ENCODE measurements around the gene RAD51B.

RAD51B gene

GRCh38 chr14:68587931-68588330 lies 768.4 kb downstream of the RAD51B start:
- no peak overlapping the region for H3K4me3 ChIP-seq (ENCODE audit: low read depth, low read length)
- TF ChIP-seq CTCF (IDR thresholded peaks at IDR 0.05; ENCODE audit: low read depth, low read length), result no peak
- DNase-seq (ENCODE audit: low read depth, low spot score), result no peak
- in situ Hi-C loops (cut with HindIII; ENCODE audit: low sequenced_read_pairs), result no loop called here

- in situ Hi-C loops (cut with HindIII; ENCODE audit: low sequenced_read_pairs), result no loop called here
- DNase-seq (ENCODE audit: low read depth, low spot score), result peak; percentile 61
- no peak overlapping the region for H3K4me3 ChIP-seq (ENCODE audit: low read depth, low read length)
- TF ChIP-seq CTCF (IDR thresholded peaks at IDR 0.05; ENCODE audit: low read depth, low read length), result no peak
Measured at GRCh38 chr14:68589447-68590200, 770.0 kb downstream of the RAD51B start.

- in situ Hi-C loops (cut with HindIII; ENCODE audit: low sequenced_read_pairs), result no loop called here
- TF ChIP-seq CTCF (IDR thresholded peaks at IDR 0.05; ENCODE audit: low read depth, low read length), result no peak
- H3K4me3 ChIP-seq (ENCODE audit: low read depth, low read length), result no peak overlapping the region
- no peak for DNase-seq (ENCODE audit: low read depth, low spot score)
Measured at GRCh38 chr14:68590201-68590522, 770.6 kb downstream of the RAD51B start.

GRCh38 chr14:68591786-68592185 lies 772.2 kb downstream of the RAD51B start:
- no peak for TF ChIP-seq CTCF (IDR thresholded peaks at IDR 0.05; ENCODE audit: low read depth, low read length)
- DNase-seq (ENCODE audit: low read depth, low spot score), result no peak
- no peak overlapping the region for H3K4me3 ChIP-seq (ENCODE audit: low read depth, low read length)
- in situ Hi-C loops (cut with HindIII; ENCODE audit: low sequenced_read_pairs), result no loop called here

GRCh38 chr14:68592948-68593556 lies 773.5 kb downstream of the RAD51B start:
- no peak overlapping the region for H3K4me3 ChIP-seq (ENCODE audit: low read depth, low read length)
- no peak for DNase-seq (ENCODE audit: low read depth, low spot score)
- TF ChIP-seq CTCF (IDR thresholded peaks at IDR 0.05; ENCODE audit: low read depth, low read length), result no peak
- in situ Hi-C loops (cut with HindIII; ENCODE audit: low sequenced_read_pairs), result no loop called here

- in situ Hi-C loops (cut with HindIII; ENCODE audit: low sequenced_read_pairs), result no loop called here
- TF ChIP-seq CTCF (IDR thresholded peaks at IDR 0.05; ENCODE audit: low read depth, low read length), result no peak
- peak; percentile 56 for DNase-seq (ENCODE audit: low read depth, low spot score)
- H3K4me3 ChIP-seq (ENCODE audit: low read depth, low read length), result no peak overlapping the region
Measured at GRCh38 chr14:68593806-68594536, 774.4 kb downstream of the RAD51B start.
